ENCODE measurements around the gene KCNN4. TPM values are rescaled to one million over a fixed set of nuclear protein-coding genes. Genes with fewer than 3 reads are reported as not detected.

The KCNN4 gene
- total RNA-seq, 1 donor from 2014 or later: 0.16 TPM

Other genes starting within 250 kb of the KCNN4 start
- gene ZNF575, start 247.8 kb downstream of the KCNN4 start, total RNA-seq: 0.62 TPM
- gene XRCC1, start 205.4 kb downstream of the KCNN4 start, total RNA-seq: 12.8 TPM
- 13.3 TPM for gene PINLYP, start 205.2 kb downstream of the KCNN4 start, total RNA-seq
- 105 TPM for gene IRGQ, start 184.8 kb downstream of the KCNN4 start, total RNA-seq
- 5.1 TPM for gene ZNF576, start 184.4 kb downstream of the KCNN4 start, total RNA-seq
- gene SRRM5, start 168.9 kb downstream of the KCNN4 start, total RNA-seq: not detected
- 111 TPM for gene ZNF428, start 161.3 kb downstream of the KCNN4 start, total RNA-seq
- gene CADM4, start 141.1 kb downstream of the KCNN4 start, total RNA-seq: 98.4 TPM
- gene PLAUR, start 110.8 kb downstream of the KCNN4 start, total RNA-seq: 5.8 TPM
- gene IRGC, start 64.9 kb downstream of the KCNN4 start, total RNA-seq: not detected
- gene SMG9, start 26.0 kb downstream of the KCNN4 start, total RNA-seq: 6.4 TPM
- gene LYPD5, start 21.5 kb upstream of the KCNN4 start, total RNA-seq: 1.6 TPM
- 44.8 TPM for gene ZNF283, start 46.3 kb upstream of the KCNN4 start, total RNA-seq
- gene ZNF404, start 103.0 kb upstream of the KCNN4 start, total RNA-seq: 3.6 TPM
- gene ZNF45, start 154.3 kb upstream of the KCNN4 start, total RNA-seq: 30.1 TPM
- gene ZNF221, start 170.3 kb upstream of the KCNN4 start, total RNA-seq: 24.6 TPM
- gene ZNF155, start 203.2 kb upstream of the KCNN4 start, total RNA-seq: 13.9 TPM
- gene ZNF230, start 222.0 kb upstream of the KCNN4 start, total RNA-seq: 10.3 TPM
- 12.3 TPM for gene ZNF222, start 244.4 kb upstream of the KCNN4 start, total RNA-seq